HG03432 (cell line): ENCODE results near the gene ATP11A.

ENCODE experiments used
- ATAC-seq: cut with Tn5 transposase; IDR thresholded peaks from one replicate; pipeline ENCODE4 v1.9.1; 2021; ENCODE audit warnings: mild to moderate bottlenecking, moderate library complexity; ENCODE audit not compliant: unreplicated experiment

The ATP11A gene

DNA sequence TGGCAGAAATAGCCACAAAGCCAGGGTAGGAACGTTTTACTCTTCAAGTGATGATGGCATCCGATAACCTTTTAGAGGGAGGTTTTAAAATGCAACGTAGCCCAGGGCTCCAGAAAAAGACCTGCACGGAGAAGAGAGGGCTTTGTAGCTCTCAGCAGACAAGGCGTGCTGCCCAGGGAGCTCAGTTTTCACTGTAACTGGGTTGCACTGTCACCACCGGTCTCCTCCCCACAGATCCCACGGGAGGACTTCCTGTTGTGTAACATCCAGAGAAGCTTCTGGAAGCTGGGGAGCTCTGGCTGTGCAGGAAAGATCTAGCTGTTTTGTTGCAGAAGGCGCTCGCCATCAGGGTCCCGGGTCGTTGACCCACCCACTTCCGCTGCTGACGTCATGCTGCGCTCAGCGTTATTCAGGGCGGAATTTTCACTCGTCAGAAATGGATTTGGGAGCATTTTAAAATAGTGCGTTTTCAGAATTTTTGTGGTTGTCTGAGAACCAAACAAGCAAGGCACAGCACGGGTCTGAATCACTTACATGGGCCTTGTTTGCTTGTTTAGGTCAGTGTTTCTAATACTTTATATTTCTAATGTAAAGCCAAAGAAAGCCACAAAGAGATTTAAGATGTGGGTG is 50.8 kb downstream of the ATP11A start:
- no peak for ATAC-seq

DNA sequence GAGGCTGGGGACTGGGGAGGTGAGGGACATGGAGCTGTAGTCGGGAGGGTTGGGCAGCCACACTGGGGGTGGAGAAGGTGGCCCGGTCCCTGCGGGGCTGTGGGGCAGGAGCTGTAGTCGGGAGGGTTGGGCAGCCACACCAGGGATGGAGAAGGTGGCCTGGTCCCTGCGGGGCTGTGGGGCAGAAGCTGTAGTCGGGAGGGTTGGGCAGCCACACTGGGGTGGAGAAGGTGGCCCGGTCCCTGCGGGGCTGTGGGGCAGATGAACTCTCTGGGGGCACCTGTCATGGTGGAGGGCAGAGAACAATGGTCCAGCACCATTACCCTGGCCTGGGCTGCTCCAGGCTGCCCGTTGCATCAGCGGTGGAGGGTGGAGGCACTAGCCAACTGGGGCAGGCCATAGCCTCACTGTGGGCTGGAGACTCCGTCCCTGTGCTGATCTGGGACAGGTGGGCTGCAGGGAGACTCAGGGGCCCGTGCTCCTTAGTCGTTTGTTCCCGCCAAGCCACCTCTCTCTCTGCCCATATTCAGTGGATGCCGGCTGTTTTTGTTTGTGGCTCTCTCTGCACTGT is 51.4 kb downstream of the ATP11A start:
- ATAC-seq = no peak

DNA sequence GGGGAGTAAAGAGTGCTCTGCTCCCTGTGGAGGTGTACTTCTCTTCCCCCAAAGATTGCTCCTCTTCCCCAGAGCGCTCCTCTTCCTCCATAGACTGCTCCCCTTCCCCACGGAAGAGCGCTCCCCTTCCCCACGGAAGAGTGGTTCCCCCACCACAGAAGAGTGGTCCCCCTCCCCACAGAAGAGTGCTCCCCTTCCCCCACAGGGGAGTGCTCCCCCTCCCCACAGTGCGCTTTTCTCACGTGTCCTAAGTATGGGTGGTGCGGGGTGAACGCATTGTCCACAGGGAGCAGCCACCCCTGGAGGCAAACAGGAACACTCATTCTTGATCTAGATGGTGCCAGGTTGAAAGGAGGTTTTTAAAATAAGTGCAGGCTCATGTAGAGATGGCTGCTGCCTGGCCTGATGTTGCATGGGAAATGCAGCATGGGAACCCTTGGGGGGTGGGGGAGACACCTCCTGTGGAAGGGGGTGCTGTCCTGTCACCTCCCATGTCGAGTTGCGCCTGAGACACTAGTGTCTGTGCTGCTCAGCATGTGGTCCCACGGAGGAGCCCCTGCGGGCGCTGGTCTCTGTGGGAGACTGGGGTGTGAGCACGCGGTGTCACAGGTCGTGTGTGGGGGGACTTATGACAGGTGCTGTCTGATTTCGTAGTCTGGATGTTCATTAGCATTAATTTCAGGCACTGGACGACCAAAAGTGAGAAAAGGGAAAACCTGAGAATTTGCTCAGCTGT is 52.2 kb downstream of the ATP11A start:
- ATAC-seq = no peak

DNA sequence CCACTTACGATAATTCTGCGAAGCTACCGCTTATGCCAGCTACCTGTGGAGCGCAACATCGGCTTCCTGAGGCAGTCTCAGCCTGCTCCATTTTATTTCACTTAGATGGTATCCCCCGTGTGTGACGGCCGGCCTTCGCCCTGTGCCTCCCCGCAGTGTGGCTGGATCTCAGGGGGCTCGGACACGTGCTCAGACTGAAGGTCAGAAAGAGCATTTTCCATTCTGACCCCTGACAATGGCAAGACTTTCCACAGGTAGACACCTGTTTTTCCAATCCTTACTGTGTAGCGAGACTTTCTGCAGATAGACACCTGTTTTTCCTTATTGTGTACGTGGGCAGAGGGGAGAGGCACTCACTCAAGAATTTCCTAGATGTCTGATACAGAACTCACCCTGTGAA is 52.7 kb downstream of the ATP11A start:
- no peak for ATAC-seq

DNA sequence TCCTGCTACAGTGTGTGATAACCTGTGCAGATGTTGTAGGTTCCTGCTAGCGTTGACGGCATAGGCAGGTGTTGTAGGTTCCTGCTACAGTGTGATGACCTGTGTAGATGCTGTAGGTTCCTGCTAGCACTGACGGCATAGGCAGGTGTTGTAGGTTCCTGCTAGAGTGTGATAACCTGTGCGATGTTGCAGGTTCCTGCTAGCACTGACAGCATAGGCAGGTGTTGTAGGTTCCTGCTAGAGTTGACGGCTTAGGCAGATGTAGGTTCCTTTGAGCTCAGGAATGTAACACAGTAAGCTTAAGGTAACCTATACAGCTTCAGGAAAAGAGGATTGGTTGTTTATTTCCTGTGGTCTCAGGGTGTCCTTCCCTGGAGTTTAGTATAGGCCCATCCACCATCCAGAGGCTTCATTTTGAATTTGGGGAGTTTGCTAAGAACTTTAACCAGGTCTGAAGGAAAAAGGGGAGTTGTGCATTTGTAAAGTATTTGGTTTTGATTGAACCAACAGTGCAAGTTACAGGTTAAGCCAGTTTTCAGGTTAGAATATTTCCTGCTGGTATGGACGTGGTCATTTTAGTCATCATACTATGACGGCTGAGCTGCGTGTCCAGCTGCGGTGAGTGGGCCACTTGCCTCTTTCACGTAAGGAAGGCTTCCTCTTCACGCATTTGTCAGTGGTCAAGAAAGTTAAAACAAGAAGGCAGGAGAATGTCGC is 53.8 kb downstream of the ATP11A start:
- no peak for ATAC-seq

DNA sequence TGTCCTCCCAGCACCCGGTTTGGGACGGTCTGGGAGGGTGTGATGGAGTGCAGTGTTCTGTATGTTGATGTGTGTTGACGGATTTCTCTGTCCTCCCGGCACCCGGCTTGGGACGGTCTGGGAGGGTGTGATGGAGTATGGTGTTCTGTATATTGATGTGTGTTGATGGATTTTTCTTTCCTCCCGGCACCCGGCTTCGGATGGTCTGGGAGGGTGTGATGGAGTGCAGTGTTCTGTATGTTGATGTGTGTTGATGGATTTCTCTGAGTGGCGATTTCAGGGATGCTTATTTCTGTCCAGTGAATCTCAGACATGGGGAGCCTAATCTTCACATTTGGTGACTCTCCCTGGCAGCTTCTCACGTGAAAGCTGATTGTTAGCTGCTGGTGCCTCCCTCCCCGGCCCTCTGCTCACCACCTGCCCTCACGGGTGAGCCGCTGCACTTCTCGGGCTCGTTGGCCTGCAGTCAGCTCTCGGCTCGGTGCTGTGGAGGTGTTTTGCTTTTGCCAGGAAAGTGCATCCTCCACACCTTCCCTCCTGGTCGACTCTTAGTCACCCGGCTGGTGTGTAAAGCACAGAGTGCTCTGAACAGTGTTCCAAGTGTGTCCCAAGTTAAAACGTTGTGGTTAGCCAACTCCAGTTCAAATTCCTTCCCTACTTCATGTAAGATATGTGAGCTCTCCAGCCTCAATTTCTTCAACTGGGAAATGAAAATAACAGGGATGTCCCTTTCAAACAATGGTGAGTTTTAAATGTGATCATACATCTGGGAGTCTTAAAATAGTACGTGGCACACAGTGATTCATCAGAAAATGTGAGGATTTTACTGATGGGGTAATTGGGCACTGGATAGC is 54.6 kb downstream of the ATP11A start:
- ATAC-seq = no peak

DNA sequence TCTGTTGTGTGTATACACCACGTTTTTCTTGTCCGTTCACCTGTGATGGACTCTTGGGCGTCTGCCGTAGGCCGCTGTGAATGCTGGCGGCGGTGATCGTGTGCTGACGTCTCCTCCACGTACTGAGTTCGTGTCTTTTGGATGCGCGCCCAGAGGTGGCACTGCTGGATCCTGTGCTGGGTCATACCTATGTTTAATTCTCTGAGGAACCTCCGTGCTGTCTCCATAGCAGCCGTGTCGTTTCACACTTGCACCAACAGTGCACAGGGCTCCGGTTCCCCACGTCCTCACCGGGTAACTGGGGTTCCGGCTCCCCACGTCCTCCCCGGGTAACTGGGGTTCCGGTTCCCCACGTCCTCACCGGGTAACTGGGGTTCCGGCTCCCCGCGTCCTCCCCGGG is 56.2 kb downstream of the ATP11A start:
- ATAC-seq = no peak

DNA sequence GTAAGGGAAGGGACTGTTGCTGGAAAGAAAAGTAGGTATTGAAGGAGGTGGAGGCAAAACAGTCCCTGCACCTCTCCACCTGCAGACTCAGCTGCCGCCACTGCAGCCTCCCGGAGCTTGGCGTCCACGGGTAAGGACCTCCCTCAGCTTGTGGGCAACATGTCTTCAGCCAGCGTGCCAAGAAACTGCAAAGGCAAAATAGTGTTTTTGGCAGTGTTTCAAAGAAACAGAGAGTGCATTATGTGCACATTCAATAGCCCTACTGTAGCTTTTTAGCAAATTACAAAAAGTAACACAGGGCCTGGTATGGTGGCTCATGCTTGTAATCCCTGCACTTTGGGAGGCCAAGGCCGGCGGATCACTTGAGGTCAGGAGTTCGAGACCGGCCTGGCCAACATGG is 57.4 kb downstream of the ATP11A start:
- ATAC-seq = no peak

DNA sequence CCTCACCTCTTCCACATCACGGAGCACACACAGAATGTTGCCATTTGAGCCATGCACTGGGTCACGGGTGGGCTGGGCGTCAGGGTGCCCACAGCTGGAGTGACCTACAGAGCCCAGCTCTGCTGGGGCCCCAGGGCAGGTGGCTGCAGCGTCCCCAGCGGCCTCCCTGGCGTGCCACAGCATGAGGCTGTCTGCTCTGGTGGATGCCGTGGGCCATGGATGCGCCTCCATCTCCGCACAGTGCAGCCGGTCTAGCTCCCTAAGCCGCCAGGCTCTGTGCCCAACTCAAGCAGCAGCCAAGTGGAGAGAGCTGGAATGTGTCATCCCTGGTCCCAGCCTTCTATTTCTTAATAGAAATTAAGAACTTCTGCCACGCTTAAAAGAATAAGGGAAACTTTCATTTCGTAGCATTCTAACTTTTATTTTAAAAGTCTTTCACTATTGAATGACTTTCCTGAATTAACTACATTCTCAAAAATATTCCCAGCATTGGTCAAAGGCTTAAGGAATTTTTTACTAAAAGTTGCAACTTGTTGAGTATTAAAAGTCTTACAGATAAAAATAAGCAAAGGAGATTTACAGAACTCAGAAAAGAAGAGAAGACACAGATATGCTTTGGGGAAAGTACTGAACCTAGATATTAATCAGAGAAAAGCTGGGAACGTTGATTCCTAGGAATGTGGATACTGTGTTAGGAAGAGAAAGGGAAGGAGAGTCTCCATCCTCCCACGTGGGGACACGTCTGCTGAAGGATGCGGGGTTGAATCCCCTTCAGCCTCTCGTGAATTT is 59.3 kb downstream of the ATP11A start:
- ATAC-seq = no peak

DNA sequence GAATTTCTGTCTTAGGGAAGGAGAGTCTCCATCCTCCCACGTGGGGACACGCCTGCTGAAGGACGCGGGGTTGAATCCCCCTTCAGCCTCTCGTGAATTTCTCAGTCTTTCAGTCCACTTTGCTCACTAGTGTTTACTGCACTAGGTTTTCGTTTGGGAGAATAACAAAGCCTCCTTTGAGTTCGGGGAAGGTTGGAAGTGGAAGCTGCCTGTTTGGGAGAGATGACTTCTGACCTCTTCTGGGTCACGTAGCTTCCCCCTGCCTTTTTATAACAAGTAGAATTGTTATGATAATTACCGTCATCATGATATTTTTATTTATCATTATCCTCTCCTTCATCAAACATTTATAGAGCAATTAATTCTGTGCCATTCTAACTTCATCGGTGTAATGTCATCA is 60.7 kb downstream of the ATP11A start:
- no peak for ATAC-seq

DNA sequence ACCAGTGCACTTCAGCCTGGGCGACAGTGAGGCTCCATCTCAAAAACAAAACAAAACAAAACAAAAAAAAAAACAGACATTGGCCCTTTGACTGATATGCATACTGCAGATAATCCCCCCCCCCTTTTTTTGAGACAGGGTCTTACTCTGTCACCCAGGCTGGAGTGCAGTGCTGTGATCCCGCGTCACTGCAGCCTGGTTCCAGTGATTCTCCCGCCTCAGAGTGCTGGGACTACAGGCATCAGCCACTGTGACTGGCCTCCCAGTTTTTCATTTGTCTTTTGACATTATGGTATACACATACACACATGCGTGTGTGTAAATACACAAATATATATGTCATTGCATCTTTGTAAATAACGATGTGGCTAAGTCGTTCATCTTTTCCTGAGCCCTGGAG is 61.8 kb downstream of the ATP11A start:
- no peak for ATAC-seq

DNA sequence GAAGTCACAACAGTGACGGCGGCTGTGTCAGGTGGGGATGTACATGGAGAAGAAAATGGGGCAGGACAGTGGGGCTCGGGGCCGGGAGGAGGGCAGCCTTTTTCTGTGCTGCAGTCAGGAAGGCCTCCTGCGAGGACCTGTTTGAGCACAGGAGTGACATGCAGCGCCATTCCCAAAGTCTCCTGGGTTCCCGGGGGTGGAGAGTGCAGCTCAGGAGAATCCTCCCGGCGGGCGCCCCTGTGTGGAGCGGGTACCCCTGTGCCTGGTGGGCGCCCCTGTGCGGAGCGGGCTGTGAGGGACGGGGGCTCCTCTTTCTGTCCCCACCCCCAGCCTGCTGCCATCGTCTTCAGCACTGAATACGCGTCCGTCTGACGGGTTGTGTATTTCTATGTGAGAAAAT is 62.4 kb downstream of the ATP11A start:
- ATAC-seq = no peak

DNA sequence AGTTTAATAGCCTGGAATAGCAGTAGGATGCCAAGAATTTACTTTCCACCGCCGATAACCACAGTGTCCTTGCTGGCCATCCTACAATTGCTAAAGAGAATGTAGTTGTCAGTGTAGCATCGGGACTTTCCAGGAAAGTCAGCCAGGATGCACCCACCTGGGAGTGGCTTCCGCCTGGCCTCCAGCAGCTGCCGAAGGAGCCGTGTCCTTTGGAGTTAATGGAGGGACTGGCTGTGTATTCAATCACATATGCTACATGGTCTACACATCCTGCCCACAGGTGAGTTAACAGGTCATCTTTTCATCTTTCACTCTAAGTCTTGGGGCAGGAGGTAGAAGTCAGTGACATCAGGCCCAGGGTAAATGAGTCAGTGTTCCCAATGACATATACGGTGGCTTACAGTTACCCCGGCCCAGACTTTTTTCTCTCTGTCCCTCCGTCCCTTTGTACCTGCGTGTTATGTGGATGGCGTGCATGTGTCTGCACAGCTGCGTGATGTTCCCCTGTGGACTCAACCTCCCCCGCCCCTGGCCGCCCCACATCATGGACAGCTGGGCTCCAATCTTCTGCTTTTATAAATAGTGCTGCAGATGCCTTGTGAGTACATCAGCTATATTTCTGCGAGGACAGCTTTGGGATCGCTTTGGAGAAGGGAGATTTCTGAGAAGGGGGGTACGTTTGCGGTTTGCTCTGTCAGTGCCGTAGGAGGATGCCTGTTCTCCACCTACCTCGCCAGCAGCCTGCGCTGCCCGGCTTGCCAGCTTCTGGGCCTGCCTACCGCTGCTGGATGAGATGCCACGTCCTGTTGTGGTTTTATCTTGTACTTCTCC is 63.1 kb downstream of the ATP11A start:
- no peak for ATAC-seq

DNA sequence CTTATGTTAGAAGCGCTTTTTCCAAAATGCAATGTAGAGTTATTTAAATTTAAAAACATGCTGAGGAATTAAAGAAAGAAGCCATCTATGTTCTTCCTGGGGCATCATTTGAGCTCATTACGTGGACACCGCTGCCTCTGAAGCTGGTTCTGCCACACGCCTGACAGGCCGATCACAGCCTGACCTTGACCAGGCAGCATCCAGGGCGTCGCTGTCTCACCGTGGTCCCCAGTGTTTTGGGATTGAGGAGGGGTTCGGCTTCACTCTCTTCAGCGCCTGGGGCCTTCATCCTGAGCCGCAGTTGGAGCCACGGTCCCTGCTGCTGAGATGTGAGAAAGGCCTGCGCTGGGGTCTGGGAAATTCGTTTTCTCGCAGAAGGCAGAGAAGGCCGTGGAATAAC is 64.0 kb downstream of the ATP11A start:
- ATAC-seq = no peak

DNA sequence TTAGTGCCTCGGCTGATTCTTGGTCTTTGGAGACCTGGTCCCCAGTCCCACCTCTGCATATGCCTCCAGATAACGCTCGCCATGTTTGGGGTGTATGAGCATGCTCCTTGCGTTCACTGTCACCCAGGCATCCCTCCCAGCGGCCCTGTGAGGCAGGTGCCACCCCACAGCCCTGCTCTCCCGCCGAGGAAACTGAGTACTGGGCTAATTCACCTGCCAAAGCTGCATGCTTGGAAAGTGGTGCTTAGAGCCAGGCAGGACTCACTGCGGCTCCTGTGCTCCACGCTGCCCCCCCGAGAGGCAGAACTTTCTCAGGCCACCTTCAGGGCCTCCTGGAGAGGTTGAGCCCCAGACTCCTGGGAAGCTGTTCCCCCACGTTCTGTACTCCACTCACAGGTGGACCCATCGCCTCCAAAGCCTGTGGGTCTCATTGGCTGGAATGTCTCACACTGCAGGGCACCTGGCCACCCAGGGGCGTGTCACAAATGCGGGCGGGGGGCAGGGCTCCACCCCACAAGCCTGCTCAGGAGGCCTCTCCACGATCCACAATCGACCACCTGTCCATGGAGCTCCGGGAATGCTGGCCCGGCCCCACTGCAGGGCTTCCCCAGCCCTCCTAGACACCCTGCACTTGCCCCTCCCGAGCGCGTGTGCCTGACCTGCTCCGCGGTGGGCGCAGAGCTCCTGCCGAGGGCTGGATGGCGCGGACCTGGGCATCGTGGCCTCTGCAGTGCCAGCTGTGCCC is 64.6 kb downstream of the ATP11A start:
- ATAC-seq = no peak

DNA sequence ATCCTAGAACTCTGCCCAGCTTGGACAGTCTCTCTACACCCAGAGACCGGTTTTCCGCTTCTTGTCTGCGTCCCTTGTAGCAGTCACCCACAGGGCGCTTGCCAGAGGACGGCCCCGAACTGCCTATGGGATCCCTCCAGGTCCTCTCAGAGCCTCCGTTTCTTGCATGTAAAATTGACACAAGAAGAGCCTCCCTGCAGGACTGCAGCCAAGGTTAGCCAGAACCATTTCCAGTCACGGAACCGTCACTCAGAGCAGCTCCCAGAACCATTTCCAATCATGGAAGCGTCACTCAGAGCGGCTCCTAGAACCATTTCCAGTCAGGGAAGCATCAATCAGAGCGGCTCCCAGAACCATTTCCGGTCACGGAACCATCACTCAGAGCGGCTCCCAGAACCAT is 65.5 kb downstream of the ATP11A start:
- no peak for ATAC-seq

DNA sequence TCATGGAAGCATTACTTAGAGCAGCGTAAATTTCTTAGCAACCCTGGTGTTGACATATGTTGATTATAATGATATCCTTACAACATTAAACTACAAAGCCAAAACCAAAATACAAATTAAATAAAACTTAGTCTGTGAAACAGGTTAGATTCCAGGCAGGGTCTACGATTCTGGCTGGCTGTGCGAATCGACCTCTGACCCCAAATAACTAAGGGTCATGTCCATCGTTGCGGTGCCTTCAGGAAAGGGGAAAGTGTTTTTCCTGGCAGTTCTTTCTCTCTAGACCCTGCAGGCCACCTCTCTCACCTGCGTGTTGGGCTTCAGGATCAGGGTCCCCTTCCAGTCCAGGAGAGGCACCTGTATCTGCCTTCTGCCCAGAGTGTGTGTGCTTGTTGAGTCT is 66.2 kb downstream of the ATP11A start:
- no peak for ATAC-seq

DNA sequence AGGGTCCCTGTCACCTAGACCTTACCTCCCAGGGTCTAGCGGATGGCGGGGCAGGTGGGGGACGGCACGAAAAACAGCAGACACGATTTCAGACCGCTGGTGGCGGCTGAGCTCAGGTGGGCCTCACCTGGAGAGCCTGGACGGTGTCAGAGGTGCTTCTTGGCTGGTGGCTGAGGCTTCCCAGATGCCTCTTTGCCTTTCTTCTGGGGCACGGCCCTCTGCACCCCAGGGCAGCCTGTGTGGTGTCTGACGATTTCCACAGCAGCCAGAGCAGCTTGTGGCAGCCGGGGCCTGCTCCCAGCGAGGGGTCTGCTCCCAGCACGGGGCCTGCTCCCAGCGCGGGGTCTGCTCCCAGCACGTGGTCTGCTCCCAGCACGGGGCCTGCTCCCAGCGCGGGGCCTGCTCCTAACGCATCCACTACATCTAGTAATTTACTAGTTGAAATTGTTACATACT is 66.7 kb downstream of the ATP11A start:
- no peak for ATAC-seq
